Measurements from ENCODE around the gene SEMA3B.

The SEMA3B gene

DNA sequence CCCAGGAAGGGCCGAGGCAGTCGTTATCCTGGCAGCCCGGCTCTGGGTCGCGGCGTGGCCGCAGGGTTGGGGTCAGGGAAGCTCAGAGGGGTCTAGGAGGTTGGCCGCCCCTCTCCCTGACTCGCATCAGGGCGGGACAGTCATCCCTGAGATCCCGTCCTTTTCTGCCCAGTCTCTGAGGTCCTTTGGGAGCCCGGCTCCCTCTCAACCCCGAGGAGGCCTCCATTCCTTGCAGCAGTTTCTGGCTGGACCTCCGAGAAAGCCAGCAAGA, 53.1 kb downstream of the SEMA3B start:
- TF ChIP-seq, protein P1, sequence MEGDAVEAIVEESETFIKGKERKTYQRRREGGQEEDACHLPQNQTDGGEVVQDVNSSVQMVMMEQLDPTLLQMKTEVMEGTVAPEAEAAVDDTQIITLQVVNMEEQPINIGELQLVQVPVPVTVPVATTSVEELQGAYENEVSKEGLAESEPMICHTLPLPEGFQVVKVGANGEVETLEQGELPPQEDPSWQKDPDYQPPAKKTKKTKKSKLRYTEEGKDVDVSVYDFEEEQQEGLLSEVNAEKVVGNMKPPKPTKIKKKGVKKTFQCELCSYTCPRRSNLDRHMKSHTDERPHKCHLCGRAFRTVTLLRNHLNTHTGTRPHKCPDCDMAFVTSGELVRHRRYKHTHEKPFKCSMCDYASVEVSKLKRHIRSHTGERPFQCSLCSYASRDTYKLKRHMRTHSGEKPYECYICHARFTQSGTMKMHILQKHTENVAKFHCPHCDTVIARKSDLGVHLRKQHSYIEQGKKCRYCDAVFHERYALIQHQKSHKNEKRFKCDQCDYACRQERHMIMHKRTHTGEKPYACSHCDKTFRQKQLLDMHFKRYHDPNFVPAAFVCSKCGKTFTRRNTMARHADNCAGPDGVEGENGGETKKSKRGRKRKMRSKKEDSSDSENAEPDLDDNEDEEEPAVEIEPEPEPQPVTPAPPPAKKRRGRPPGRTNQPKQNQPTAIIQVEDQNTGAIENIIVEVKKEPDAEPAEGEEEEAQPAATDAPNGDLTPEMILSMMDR (IDR thresholded peaks at IDR 0.05; ENCODE audit: insufficient read depth, missing control alignments): no peak
- DNase-seq (ENCODE audit: insufficient read length, low spot score) (no peak), FAIRE-seq (no peak)

DNA sequence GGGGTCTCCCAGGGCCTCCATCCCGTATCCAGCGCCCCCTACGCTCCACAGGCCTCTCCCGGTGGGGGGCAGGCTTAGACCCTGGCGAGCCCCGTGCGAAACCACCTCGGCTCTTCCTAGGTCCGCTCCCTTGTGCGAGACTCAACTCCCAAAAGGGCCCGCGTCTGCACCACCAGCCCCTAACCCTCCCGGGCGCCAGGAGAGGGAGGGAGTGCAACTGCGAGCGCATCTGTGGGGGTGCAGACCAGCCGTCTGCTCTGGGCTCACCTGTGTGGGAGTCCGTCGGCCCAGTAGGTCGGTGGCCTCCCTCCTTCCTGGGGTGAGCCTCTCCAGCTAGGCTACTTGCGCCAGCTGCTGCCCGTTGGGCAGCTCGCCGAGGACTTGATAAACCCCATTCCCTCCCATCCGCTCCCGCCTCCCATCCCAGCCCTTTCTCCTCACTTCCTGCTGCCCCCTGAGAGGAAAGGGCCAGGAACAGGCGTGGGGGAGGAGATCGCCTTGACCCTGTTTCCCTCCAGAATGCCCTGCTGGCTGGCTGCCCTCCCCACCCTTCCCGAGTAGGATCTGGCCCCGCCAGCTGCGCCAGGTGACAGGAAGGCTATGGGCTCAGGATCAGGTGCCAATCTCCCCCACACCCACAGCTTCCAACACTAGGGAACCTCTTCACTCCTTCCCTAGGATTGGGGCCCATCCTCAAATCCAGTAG, 53.6 kb downstream of the SEMA3B start, which contains the start of gene HYAL2:
Gene HYAL2, minus strand, starts transcription at position 360 of the 706 bp plus-strand sequence. CDS start 2,256 bp downstream, outside the sequence.
- no peak for FAIRE-seq
- TF ChIP-seq, protein P1 (IDR thresholded peaks at IDR 0.05; ENCODE audit: insufficient read depth, missing control alignments): peak; percentile 4
- no peak for DNase-seq (ENCODE audit: insufficient read length, low spot score)

DNA sequence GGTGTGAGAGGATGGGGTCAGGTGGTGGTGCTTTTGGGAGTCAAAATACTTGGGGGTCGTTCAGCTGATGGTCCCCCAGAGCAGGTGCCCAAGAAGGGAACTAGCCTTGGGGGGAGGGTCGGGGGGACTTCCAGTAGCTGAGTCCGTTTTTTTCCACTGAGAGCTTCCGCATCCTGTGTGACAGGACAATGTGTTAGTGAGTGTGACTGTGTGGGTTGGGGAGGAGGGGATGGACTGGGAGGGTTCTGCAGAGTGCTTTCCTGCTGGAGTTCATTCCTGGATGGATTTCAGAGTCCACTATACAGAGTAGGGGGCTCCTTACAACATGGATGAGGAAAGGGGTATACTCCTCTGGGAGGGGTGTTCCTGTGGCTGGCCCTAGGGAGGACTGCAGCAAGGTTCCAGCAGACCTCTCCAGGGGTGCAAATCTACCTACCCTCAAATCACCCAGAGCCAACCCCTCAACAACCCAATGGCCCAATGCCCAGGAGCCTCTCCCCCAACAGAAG, 54.2 kb downstream of the SEMA3B start:
- no peak for DNase-seq (ENCODE audit: insufficient read length, low spot score)
- no peak for FAIRE-seq
- TF ChIP-seq, protein P1 (IDR thresholded peaks at IDR 0.05; ENCODE audit: insufficient read depth, missing control alignments): no peak

DNA sequence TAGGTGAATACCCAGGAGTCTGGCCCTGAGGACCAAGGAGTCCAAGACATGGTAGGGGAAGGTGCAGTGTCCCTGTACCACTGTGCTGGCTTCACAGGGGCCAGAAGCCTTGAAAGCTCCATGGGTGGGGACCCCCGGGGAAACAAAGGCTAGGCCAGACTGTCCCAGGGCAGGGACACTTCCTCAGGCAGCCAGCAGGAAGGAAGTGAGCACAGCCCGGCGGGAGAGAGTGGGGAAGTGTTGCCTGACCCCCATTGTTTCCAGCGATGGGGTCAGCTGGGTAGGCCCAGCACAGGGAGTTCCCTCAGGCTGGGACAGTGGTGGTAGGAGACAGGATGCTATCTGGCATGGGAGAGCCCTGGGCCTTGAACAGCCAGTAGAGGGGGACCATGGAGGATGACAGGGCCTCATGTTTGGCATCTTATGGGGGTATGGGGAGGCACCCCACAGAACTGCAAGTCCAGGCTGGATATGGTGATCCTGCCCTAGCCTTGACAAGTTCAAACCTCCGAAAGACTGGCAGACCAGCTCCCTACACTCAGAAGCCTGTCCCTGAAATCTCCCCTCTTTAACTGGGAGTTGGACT, 54.8 kb downstream of the SEMA3B start:
- FAIRE-seq (no peak), DNase-seq (ENCODE audit: insufficient read length, low spot score) (no peak)
- TF ChIP-seq, protein P1 (IDR thresholded peaks at IDR 0.05; ENCODE audit: insufficient read depth, missing control alignments): no peak

DNA sequence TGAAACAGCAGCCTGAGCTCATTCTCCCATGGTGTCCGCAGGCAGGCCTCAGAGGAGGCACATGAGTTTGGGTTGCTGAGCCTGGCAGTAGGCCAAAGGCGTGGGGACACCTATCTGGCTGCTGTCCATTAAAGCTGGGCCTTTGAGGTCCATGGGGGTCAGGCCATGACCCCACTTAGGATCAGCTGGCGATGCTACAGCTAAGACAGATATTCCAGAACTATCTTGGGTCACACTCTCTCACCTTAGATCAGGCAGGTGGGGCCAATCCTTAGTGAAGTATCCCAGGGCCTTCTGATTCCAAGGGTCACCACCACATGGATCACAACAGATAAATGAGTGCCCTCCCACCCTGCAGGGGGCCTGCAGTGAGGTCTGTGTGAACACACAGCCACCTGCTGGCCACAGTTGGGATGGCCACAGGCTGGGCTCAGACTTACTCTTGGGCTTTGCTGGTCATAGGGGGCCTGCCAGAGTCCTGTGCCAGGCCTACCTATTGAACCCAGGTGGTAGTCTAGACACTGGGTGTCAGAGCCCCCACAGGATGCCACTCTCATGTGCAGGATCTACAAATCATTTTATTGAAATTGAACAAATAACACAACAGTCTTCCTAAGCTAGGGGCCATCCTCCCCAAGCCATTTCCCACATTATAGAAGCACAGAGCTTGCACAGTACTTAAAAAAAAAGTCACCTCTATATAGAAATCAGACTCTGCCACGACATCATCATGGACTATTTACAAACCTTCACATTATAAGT, 55.6 kb downstream of the SEMA3B start:
- DNase-seq (ENCODE audit: insufficient read length, low spot score) (peak; percentile 77), FAIRE-seq (no peak)
- TF ChIP-seq, protein P1 (IDR thresholded peaks at IDR 0.05; ENCODE audit: insufficient read depth, missing control alignments): peak; percentile 68

DNA sequence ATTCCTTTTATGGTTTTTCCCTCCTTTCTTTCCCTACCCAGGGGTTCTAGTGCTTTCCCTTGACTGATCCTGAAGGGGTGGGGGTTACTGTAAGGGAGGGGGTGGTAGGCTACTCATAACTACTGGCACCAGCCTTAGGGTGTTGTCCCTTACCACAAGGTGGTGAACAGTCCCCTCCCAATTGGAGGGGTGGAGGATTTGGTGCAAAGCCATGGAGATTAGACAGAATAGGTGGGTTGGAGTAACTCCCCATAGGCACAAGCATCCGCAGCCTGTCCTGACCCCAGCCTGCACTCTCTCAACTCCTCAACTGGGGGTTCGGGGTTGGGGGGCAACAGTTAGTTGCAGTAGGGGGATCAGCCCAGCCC, 56.1 kb downstream of the SEMA3B start:
- TF ChIP-seq, protein P1 (IDR thresholded peaks at IDR 0.05; ENCODE audit: insufficient read depth, missing control alignments): no peak
- DNase-seq (ENCODE audit: insufficient read length, low spot score) (no peak), FAIRE-seq (no peak)

Data from D721Med (cell line).